SK-N-SH (cell line): ENCODE measurements around the gene RIMS3. TPM values are rescaled to one million over a fixed set of nuclear protein-coding genes. Genes with fewer than 3 reads are reported as not detected.

ENCODE experiments used
- CTCF ChIA-PET: fragments of 300-600, 350-600 bp; formaldehyde crosslinking; extraction: SDS; loops from one replicate; lab custom pipeline; 2021; lab: Yijun Ruan, JAX
- POLR2A ChIA-PET: fragments of 350-600 bp; sonication (Branson Sonifier 250); formaldehyde crosslinking; extraction: SDS; loops from one replicate; lab custom pipeline; 2020; ENCODE audit warnings: antibody characterized with exemption, inconsistent platforms; lab: Yijun Ruan, JAX
- DNase-seq: peaks from one replicate; pipeline ENCODE4 v3.0.0; 2012
- H2AFZ ChIP-seq: fragments of 200-600 bp; sonication (generic); 2 replicates; pipeline ENCODE4 v1.8.1; 2016; ENCODE audit warnings: antibody characterized with exemption, mild to moderate bottlenecking, low read depth
- H3F3A ChIP-seq: fragments of 200-600 bp; sonication (generic); replicated peaks from 2 replicates; pipeline ENCODE3; 2016; ENCODE audit warnings: antibody characterized with exemption, mild to moderate bottlenecking; ENCODE audit not compliant: insufficient read depth
- H3K27ac ChIP-seq, 2 experiments: fragments of 200-500 bp in 1 of 2; fragments of 200-600 bp in 1 of 2; sonication (Bioruptor generic) in 1 of 2; sonication (generic), shearing (Covaris generic) in 1 of 2; 2 replicates each; pipeline versions ENCODE4 v1.5.1 to v1.6.1; 2014 to 2016; ENCODE audit warnings: low read depth in 2 of 2, inconsistent platforms in 1 of 2, low read length in 1 of 2, mild to moderate bottlenecking in 1 of 2, mixed read lengths in 1 of 2
- H3K27me3 ChIP-seq: fragments of 200-600 bp; sonication (generic), shearing (Covaris generic); 2 replicates; pipeline ENCODE4 v1.6.1; 2016; ENCODE audit warnings: mixed run types; ENCODE audit not compliant: insufficient read depth
- H3K36me3 ChIP-seq, 2 experiments: fragments of 200-500 bp in 1 of 2; fragments of 200-600 bp in 1 of 2; sonication (Bioruptor generic) in 1 of 2; sonication (generic) in 1 of 2; replicated peaks in 1 of 2; 2 replicates each; pipeline versions ENCODE3 to v1.5.1; 2014 to 2016; ENCODE audit warnings: low read length in 1 of 2, mild to moderate bottlenecking in 1 of 2; ENCODE audit not compliant: insufficient read depth in 2 of 2, control insufficient read depth in 1 of 2
- H3K4me1 ChIP-seq, 2 experiments: fragments of 200-500 bp in 1 of 2; fragments of 200-600 bp in 1 of 2; sonication (Bioruptor generic) in 1 of 2; sonication (generic), shearing (Covaris generic) in 1 of 2; 2 replicates each; pipeline versions ENCODE4 v1.5.1 to v1.6.1; 2014 to 2016; ENCODE audit warnings: low read depth in 1 of 2, low read length in 1 of 2, mixed run types in 1 of 2; ENCODE audit not compliant: insufficient read depth in 2 of 2, control insufficient read depth in 1 of 2
- H3K4me2 ChIP-seq: fragments of 200-600 bp; sonication (generic), shearing (Covaris generic); 2 replicates; pipeline ENCODE4 v1.6.1; 2017; ENCODE audit warnings: mixed run types
- H3K4me3 ChIP-seq, 2 experiments: fragments of 200-500 bp in 1 of 2; fragments of 200-600 bp in 1 of 2; sonication (Bioruptor generic) in 1 of 2; sonication (generic), shearing (Covaris generic) in 1 of 2; 2 replicates each; pipeline versions ENCODE4 v1.5.1 to v1.8.1; 2014 to 2016; ENCODE audit warnings: low read depth in 2 of 2, inconsistent platforms in 1 of 2, low read length in 1 of 2, mild to moderate bottlenecking in 1 of 2, mixed read lengths in 1 of 2, moderate library complexity in 1 of 2
- H3K79me2 ChIP-seq: fragments of 200-600 bp; sonication (generic); 2 replicates; pipeline ENCODE4 v1.8.1; 2017; ENCODE audit warnings: mild to moderate bottlenecking; ENCODE audit not compliant: insufficient read depth
- H3K9ac ChIP-seq: fragments of 200-600 bp; sonication (generic); 2 replicates; pipeline ENCODE4 v1.6.1; 2017; ENCODE audit warnings: mixed run types
- H3K9me2 ChIP-seq: fragments of 200-600 bp; sonication (generic); 2 replicates; pipeline ENCODE4 v1.6.1; 2017; ENCODE audit warnings: mixed run types
- H3K9me3 ChIP-seq: fragments of 200-600 bp; sonication (generic); 2 replicates; pipeline ENCODE4 v1.6.1; 2017; ENCODE audit warnings: mixed run types, mild to moderate bottlenecking, moderate library complexity
- H4K20me1 ChIP-seq: fragments of 200-600 bp; sonication (generic); 2 replicates; pipeline ENCODE4 v1.6.1; 2017; ENCODE audit warnings: mild to moderate bottlenecking, mixed run types; ENCODE audit not compliant: insufficient read depth
- CHD2 ChIP-seq: fragments of 150-350 bp; IDR thresholded peaks from 2 replicates; pipeline ENCODE4 v1.6.1; 2018; ENCODE audit warnings: low read length; ENCODE audit not compliant: partially characterized antibody
- EP300 ChIP-seq, 2 experiments: IDR thresholded peaks; 2 replicates each; pipeline versions ENCODE4 v1.4.0 to v1.6.1; 2012; ENCODE audit warnings: borderline replicate concordance in 1 of 2, low read depth in 1 of 2, low read length in 1 of 2
- FOSL2 ChIP-seq: IDR thresholded peaks from 2 replicates; pipeline ENCODE4 v1.4.0; 2012; ENCODE audit warnings: low read depth, mild to moderate bottlenecking, moderate library complexity, borderline replicate concordance
- GABPA ChIP-seq: IDR thresholded peaks from 2 replicates; pipeline ENCODE4 v1.4.0; 2012; ENCODE audit warnings: low read depth, mild to moderate bottlenecking
- IRF3 ChIP-seq: fragments of 150-350 bp; IDR thresholded peaks from 2 replicates; pipeline ENCODE4 v1.6.1; 2016; ENCODE audit warnings: mild to moderate bottlenecking, low read depth, low read length
- NRF1 ChIP-seq: IDR thresholded peaks from 2 replicates; pipeline ENCODE4 v1.6.1; 2012; ENCODE audit warnings: low read depth, mild to moderate bottlenecking, low read length
- RAD21 ChIP-seq: IDR thresholded peaks from 2 replicates; pipeline ENCODE4 v1.6.1; 2012; ENCODE audit warnings: mild to moderate bottlenecking, low read length
- WGBS: methylation state at CpG from one replicate; pipeline ENCODE4 v1.1.6; 2017; ENCODE audit warnings: low lambda C conversion rate; 5-methylcytosine and 5-hydroxymethylcytosine counted together
- polyA plus RNA-seq, 3 experiments: library from polyadenylated mRNA; depleted of rRNA; stranded (reverse); fragments of >200 nt; gene quantifications; 2 replicates each; pipeline ENCODE4 v1.2.3, GENCODE V29; 2012
- TF ChIP-seq, protein P1 (sequence below): fragments of 150-350 bp; IDR thresholded peaks from 2 replicates; pipeline ENCODE4 v1.6.1; 2017; ENCODE audit warnings: antibody characterized with exemption, low read length, low read depth, borderline replicate concordance

Gene RIMS3
- polyA plus RNA-seq, 1 of the 3 experiments (the other 2 are of a cell fraction) = 1.9 TPM

DNA sequence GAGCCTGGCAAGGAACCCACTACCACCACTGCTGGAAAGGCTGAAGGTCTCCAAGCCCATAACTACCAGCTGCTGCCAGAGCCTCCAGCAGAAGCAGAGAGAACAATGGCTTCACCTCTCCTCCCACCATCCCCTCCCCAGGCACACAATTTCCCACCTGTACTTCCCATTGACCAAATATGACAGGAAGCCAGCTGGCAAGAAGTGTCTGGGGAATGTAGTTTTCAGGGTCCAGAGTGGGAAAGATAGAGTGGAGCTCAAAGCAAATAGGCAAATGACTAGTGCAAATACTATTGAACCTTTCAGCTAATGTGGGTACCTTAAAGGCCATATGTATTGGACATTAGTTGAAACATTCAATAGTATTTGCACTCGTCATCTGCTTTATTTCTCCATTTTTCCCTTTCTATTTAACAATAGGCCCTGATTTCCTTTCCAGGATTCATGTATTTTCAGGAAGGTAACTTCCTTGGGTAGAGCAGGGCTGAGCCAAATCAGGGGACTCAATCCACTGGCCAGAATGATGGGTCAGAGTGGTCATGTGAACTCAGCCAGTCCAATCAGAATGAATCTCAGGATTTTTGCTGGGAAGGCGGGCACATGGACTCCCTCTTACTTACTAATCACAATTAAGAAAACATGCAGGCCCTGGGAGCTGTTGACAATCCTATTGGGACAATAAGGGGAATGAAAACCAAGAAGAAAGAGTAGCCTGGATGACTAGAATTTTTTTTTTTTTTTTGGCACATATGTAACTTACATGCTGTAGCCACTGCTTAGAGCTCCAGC is 13.9 kb upstream of the RIMS3 start:
- ChIA-PET CTCF (interaction anchor here (1.0 to 2.4 kb wide), 3 partner anchors 10 to 69 kb away, joined by 3 to 22 read pairs (median 3); partner anchors contain the start of gene NFYC), POLR2A (interaction anchor here (2.5 kb wide), 1 partner anchor 12 kb away, joined by 12 read pairs; the partner anchor contains the start of gene NFYC)
- Histone ChIP-seq H3K4me1 (no peaks in the 10 kb centered on the region), H2AFZ (no peak overlapping the region), H3K4me2 (no peak overlapping the region), H3K9me3 (no peaks in the 10 kb centered on the region), H3K27ac (no peak overlapping the region), H3K27me3 (no peaks in the 10 kb centered on the region), H3K79me2 (no peaks in the 10 kb centered on the region), H3K4me3 (no peak overlapping the region), H3K9ac (no peak overlapping the region), H4K20me1 (no peaks in the 10 kb centered on the region), H3K36me3 (no peaks in the 10 kb centered on the region), H3K9me2 (no peaks in the 10 kb centered on the region), H3F3A (no peaks in the 10 kb centered on the region)
- WGBS = 87% methylated on average over 2 of the region's 2 CpGs
- TF ChIP-seq GABPA (no peak), RAD21 (no peak)
- no peak for DNase-seq

DNA sequence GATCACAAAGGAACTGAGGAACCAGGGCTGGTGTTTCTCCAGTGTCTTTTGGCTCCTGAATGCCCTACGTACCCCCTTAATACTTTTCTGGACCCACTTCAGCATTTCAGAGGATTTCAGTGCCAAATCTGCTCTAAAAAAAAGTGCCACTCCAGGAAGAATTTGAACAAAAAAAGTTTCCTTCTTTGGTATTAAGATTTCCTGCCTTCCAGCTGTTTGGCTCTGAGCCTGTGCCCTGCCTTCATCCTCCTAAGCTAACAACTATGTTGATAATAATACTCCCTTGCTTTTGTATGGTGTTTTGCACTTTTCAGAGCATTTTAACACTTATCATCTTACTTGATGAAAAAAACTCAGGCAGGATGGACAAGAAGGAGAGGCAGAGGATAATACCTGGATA is 11.0 kb upstream of the RIMS3 start:
- H3K36me3 ChIP-seq = no peaks in the 10 kb centered on the region
- no peaks in the 10 kb centered on the region for H3K79me2 ChIP-seq
- POLR2A ChIA-PET = no interaction called here
- no peaks in the 10 kb centered on the region for H3K9me2 ChIP-seq
- H3K27ac ChIP-seq = no peak overlapping the region
- no peak overlapping the region for H3K4me3 ChIP-seq
- CTCF ChIA-PET = interaction anchor here (1.2 kb wide), 1 partner anchor 173 kb away, joined by 3 read pairs; no protein-coding TSS in a partner anchor
- no peaks in the 10 kb centered on the region for H3K27me3 ChIP-seq
- H4K20me1 ChIP-seq = no peaks in the 10 kb centered on the region
- H3K4me1 ChIP-seq = peaks cover 0 to 2% of the 10 kb centered on the region in 2 experiments; a peak in 1 of 4 replicates
- no peak for TF ChIP-seq NRF1
- no peak for TF ChIP-seq IRF3
- TF ChIP-seq RAD21 = no peak
- no peak for TF ChIP-seq FOSL2
- no peak for DNase-seq
- no peak overlapping the region for H3K9ac ChIP-seq
- WGBS = 58% methylated on average over 1 of the region's 1 CpG
- no peak overlapping the region for H2AFZ ChIP-seq
- no peak overlapping the region for H3K4me2 ChIP-seq
- no peaks in the 10 kb centered on the region for H3K9me3 ChIP-seq
- no peaks in the 10 kb centered on the region for H3F3A ChIP-seq

GRCh38 chr1:40673452-40673851 is 8.0 kb upstream of the RIMS3 start:
- no peaks in the 10 kb centered on the region for H3K27me3 ChIP-seq
- no peak overlapping the region for H2AFZ ChIP-seq
- ChIA-PET POLR2A (interaction anchor here (1.3 kb wide), 1 partner anchor 16 kb away, joined by 4 read pairs; no protein-coding TSS in a partner anchor), CTCF (interaction anchor here (1.1 to 2.2 kb wide), 6 partner anchors 10 to 176 kb away, joined by 3 to 9 read pairs (median 6); no protein-coding TSS in a partner anchor)
- H3K9me2 ChIP-seq = no peaks in the 10 kb centered on the region
- no peaks in the 10 kb centered on the region for H3K36me3 ChIP-seq
- H3K27ac ChIP-seq = no peak overlapping the region
- no peak overlapping the region for H3K4me3 ChIP-seq
- H4K20me1 ChIP-seq = no peaks in the 10 kb centered on the region
- no peak for DNase-seq
- no peak overlapping the region for H3K9ac ChIP-seq
- H3K9me3 ChIP-seq = no peaks in the 10 kb centered on the region
- no peak for TF ChIP-seq EP300 (IDR thresholded peaks at IDR 0.05; ENCODE audit: borderline replicate concordance in 1 of 2, low read depth in 1 of 2, low read length in 1 of 2)
- TF ChIP-seq, protein P1, sequence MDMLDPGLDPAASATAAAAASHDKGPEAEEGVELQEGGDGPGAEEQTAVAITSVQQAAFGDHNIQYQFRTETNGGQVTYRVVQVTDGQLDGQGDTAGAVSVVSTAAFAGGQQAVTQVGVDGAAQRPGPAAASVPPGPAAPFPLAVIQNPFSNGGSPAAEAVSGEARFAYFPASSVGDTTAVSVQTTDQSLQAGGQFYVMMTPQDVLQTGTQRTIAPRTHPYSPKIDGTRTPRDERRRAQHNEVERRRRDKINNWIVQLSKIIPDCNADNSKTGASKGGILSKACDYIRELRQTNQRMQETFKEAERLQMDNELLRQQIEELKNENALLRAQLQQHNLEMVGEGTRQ = no peak
- no peak for TF ChIP-seq IRF3
- no peak for TF ChIP-seq CHD2
- H3K4me1 ChIP-seq = peaks cover 0 to 4% of the 10 kb centered on the region in 2 experiments; a peak in 1 of 4 replicates
- no peaks in the 10 kb centered on the region for H3K79me2 ChIP-seq
- 69% methylated on average over 4 of the region's 4 CpGs for WGBS
- H3K4me2 ChIP-seq = no peak overlapping the region
- no peaks in the 10 kb centered on the region for H3F3A ChIP-seq
